Keratinocyte (primary cell): ENCODE results near the gene PRMT2. TPM values are rescaled to one million over a fixed set of nuclear protein-coding genes. Genes with fewer than 3 reads are reported as not detected.

Experiments
- DNase-seq: peaks from one replicate; pipeline ENCODE4 v3.0.0-alpha.2; 2011; ENCODE audit warnings: low read depth, missing footprints, low spot score
- FAIRE-seq: peaks from 2 replicates; lab custom pipeline; 2011; peaks lifted over from hg19 to GRCh38; lab: Jason Lieb, UNC
- H2AFZ ChIP-seq: 2 replicates; pipeline ENCODE4 v1.6.0; 2012; ENCODE audit warnings: low read length, control low read depth, inconsistent platforms; ENCODE audit not compliant: control insufficient read depth
- H3K27ac ChIP-seq: 2 replicates; pipeline ENCODE4 v1.5.1; 2011; ENCODE audit warnings: low read length; ENCODE audit not compliant: control insufficient read depth, insufficient read depth
- H3K27me3 ChIP-seq: 3 replicates; pipeline ENCODE4 v1.6.0; 2011; ENCODE audit warnings: low read length; ENCODE audit not compliant: control insufficient read depth, insufficient read depth; ENCODE audit errors: extremely low read depth
- H3K36me3 ChIP-seq, 2 experiments: 2 replicates in 1 of 2; 3 replicates in 1 of 2; pipeline ENCODE4 v1.5.1; 2011; ENCODE audit warnings: low read length in 2 of 2, mild to moderate bottlenecking in 1 of 2; ENCODE audit not compliant: control insufficient read depth in 2 of 2, insufficient read depth in 2 of 2; ENCODE audit errors: extremely low read depth in 1 of 2
- H3K4me1 ChIP-seq: 3 replicates; pipeline ENCODE4 v1.5.1; 2011; ENCODE audit warnings: low read length; ENCODE audit not compliant: control insufficient read depth, insufficient read depth; ENCODE audit errors: extremely low read depth
- H3K4me2 ChIP-seq: 3 replicates; pipeline ENCODE4 v1.6.0; 2011; ENCODE audit warnings: low read depth, low read length; ENCODE audit not compliant: control insufficient read depth, insufficient read depth; ENCODE audit errors: extremely low read depth
- H3K4me3 ChIP-seq, 3 experiments: fragments of 200-600 bp in 1 of 3; sonication (generic) in 1 of 3; 2 replicates in 2 of 3; 3 replicates in 1 of 3; pipeline ENCODE4 v1.5.1; 2011 to 2016; ENCODE audit warnings: low read length in 3 of 3, mild to moderate bottlenecking in 3 of 3, control low read depth in 2 of 3, inconsistent platforms in 1 of 3, low read depth in 1 of 3, mixed read lengths in 1 of 3, mixed run types in 1 of 3, moderate library complexity in 1 of 3; ENCODE audit not compliant: control insufficient read depth in 2 of 3, insufficient read depth in 2 of 3; ENCODE audit errors: extremely low read depth in 1 of 3
- H3K79me2 ChIP-seq: 2 replicates; pipeline ENCODE4 v1.6.0; 2012; ENCODE audit warnings: low read length; ENCODE audit not compliant: control insufficient read depth, insufficient read depth
- H3K9ac ChIP-seq: 3 replicates; pipeline ENCODE4 v1.6.0; 2011; ENCODE audit warnings: low read length; ENCODE audit not compliant: control insufficient read depth, insufficient read depth; ENCODE audit errors: extremely low read depth
- H3K9me1 ChIP-seq: 3 replicates; pipeline ENCODE4 v1.6.0; 2011; ENCODE audit warnings: low read length; ENCODE audit not compliant: control insufficient read depth, insufficient read depth; ENCODE audit errors: extremely low read depth
- H3K9me3 ChIP-seq: 2 replicates; pipeline ENCODE4 v1.5.1; 2012; ENCODE audit warnings: low read depth, low read length; ENCODE audit not compliant: control insufficient read depth
- H4K20me1 ChIP-seq: 3 replicates; pipeline ENCODE4 v1.6.0; 2011; ENCODE audit warnings: low read length; ENCODE audit not compliant: control insufficient read depth, insufficient read depth; ENCODE audit errors: extremely low read depth
- CTCF ChIP-seq, 3 experiments: IDR thresholded peaks in 1 of 3; conservative IDR thresholded peaks in 1 of 3; optimal IDR thresholded peaks in 1 of 3; 2 replicates in 2 of 3; 3 replicates in 1 of 3; pipeline versions ENCODE3 to v1.5.1; 2011; ENCODE audit warnings: low read length in 3 of 3, mild to moderate bottlenecking in 3 of 3, moderate library complexity in 2 of 3, control low read depth in 1 of 3, inconsistent platforms in 1 of 3; ENCODE audit not compliant: insufficient read depth in 2 of 3; ENCODE audit errors: extremely low read depth in 1 of 3
- EZH2 ChIP-seq: IDR thresholded peaks from one replicate; pipeline ENCODE4 v1.6.1; 2012; ENCODE audit warnings: inconsistent platforms, mild to moderate bottlenecking, low read length, moderate library complexity
- dilution Hi-C: fragments of 300-500 bp; cut with MboI; formaldehyde crosslinking; loops from one replicate; pipeline ENCODE4 v1.7.0; 2020; ENCODE audit warnings: low sequenced_read_pairs; ENCODE audit not compliant: extremely low pct_ligation_motif_present
- polyA plus RNA-seq, 5 experiments: library from polyadenylated mRNA; depleted of rRNA in 3 of 5; stranded (reverse) in 3 of 5; stranded (forward) in 1 of 5; unstranded in 1 of 5; fragments of >200 nt; gene quantifications; 1 replicate in 1 of 5; 2 replicates in 3 of 5; 3 replicates in 1 of 5; pipeline versions ENCODE4 v1.2.1 to v1.2.3, GENCODE V29; 2011 to 2012; ENCODE audit warnings: missing spikeins in 2 of 5, low read depth in 1 of 5, low replicate concordance in 1 of 5

Gene PRMT2
- polyA plus RNA-seq, 1 donor (not counting 4 experiments of a cell fraction or from before 2014, with no cell fraction given) = 97.3 TPM

- no peak overlapping the region for H3K9ac ChIP-seq
These were observed 13.9 kb upstream of the PRMT2 start for GRCh38 chr21:46621457-46622182.

GRCh38 chr21:46622226-46622625, 13.2 kb upstream of the PRMT2 start:
- Histone ChIP-seq H2AFZ (no peak overlapping the region), H3K4me2 (no peak overlapping the region), H3K9ac (no peak overlapping the region), H3K36me3 (no peaks in the 10 kb centered on the region), H3K9me1 (no peaks in the 10 kb centered on the region), H3K9me3 (peaks cover 5% of the 10 kb centered on the region), H3K27ac (no peak overlapping the region), H3K4me1 (no peaks in the 10 kb centered on the region), H3K4me3 (no peak overlapping the region), H3K79me2 (no peaks in the 10 kb centered on the region), H4K20me1 (no peaks in the 10 kb centered on the region), H3K27me3 (no peaks in the 10 kb centered on the region)
- dilution Hi-C loops = no loop called here
- FAIRE-seq (no peak), DNase-seq (no peak)
- no peak for TF ChIP-seq CTCF (optimal IDR thresholded peaks at IDR 0.05 in 1 of 3, IDR thresholded peaks at IDR 0.05 in 1 of 3, conservative IDR thresholded peaks at IDR 0.05 in 1 of 3; ENCODE audit: extremely low read depth in 1 of 3, insufficient read depth in 2 of 3, low read length in 3 of 3)
- TF ChIP-seq EZH2 = no peak

More at GRCh38 chr21:46621457-46622182, 13.9 kb upstream of the PRMT2 start:
- no peak for FAIRE-seq
- H4K20me1 ChIP-seq = no peaks in the 10 kb centered on the region
- no peak overlapping the region for H3K27ac ChIP-seq
- dilution Hi-C loops = no loop called here
- H3K27me3 ChIP-seq = no peaks in the 10 kb centered on the region
- H3K36me3 ChIP-seq = no peaks in the 10 kb centered on the region
- H3K9me1 ChIP-seq = no peaks in the 10 kb centered on the region
- peaks cover 5% of the 10 kb centered on the region for H3K9me3 ChIP-seq
- no peak overlapping the region for H3K4me3 ChIP-seq
- H3K79me2 ChIP-seq = no peaks in the 10 kb centered on the region
- no peak overlapping the region for H2AFZ ChIP-seq
- H3K4me1 ChIP-seq = no peaks in the 10 kb centered on the region
- H3K4me2 ChIP-seq = no peak overlapping the region
- no peak for DNase-seq
- no peak for TF ChIP-seq EZH2
- no peak for TF ChIP-seq CTCF (optimal IDR thresholded peaks at IDR 0.05 in 1 of 3, IDR thresholded peaks at IDR 0.05 in 1 of 3, conservative IDR thresholded peaks at IDR 0.05 in 1 of 3; ENCODE audit: extremely low read depth in 1 of 3, insufficient read depth in 2 of 3, low read length in 3 of 3)
